ENCODE results near the gene P4HA1.
"Not testable (repeated sequence)": the region's sequence is repeated elsewhere in the genome, so short reads cannot be mapped to it uniquely, and the experiment has no call there.

P4HA1 gene

DNA sequence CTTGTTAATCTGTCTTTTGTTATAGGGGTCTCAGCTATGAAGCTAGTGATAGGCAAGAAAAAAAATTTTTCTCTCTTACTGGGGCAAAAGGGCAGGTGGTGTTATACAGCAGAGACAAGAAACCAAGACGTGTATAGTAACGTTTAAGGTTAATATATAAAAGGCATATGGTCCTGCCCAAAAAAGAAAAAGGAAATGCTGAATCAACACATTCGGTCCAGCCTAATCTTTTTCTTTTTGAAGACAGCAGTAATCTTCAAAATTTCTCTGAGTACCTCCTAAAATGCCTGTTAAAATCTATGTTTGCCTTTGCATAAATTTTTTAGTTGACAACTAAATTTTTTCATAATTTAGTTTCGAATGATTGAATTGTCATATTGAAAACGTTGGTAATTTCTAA is 54.5 kb downstream of the P4HA1 start:
- no peak for DNase-seq

DNA sequence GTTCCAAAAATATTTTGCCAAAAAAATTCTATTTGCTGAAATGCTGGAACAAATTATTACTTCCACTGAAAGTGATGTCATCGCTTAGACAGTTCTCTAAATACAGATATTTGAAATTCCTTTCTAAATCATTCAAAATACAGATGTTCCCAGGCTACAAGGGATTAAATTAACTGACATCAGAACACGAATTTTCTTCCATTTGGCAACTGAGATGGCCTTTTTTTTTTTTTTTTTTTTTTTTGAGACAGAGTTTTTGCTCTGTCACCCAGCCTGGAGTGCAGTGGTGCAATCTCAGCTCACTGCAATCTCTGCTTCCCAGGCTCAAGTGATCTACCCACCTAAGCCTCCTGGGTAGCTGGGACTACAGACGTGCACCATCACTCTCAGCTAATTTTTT is 57.0 kb downstream of the P4HA1 start:
- DNase-seq = no peak

DNA sequence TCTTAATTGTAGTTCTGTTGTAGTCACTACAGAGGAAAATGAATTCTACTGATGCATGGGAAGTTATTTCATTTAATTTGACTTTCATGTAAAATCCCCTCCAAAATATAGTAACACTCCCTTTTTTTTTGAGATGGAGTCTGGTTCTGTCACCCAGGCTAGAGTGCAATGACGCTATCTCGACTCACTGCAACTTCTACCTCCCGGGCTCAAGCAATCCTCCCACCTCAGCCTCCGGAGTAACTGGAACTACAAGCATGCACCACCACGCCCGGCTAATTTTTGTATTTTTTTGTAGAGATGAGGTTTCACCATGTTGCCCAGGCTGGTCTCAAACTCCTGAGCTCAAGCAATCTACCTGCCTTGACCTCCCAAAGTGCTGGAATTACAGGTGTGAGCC is 60.4 kb downstream of the P4HA1 start:
- DNase-seq = not testable (repeated sequence)

DNA sequence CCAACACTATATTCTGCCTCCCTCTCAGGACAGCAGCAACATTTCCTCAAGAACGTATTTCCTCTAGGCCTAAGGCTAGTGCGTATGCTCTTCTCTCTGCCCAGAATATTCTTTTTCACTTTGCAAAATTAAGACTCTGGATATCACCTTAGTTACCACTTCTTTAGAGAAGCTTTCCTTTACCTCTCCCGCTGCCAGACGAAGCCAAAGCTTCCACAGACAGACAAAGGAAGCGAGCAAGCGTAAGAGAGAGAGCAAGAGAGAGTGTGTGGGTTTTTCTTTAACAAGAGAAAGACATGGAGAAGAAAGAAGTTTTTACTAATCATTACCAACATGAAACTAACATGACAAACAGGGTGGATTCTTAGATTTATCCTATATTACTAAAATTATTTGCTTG is 64.1 kb downstream of the P4HA1 start:
- no peak for DNase-seq

DNA sequence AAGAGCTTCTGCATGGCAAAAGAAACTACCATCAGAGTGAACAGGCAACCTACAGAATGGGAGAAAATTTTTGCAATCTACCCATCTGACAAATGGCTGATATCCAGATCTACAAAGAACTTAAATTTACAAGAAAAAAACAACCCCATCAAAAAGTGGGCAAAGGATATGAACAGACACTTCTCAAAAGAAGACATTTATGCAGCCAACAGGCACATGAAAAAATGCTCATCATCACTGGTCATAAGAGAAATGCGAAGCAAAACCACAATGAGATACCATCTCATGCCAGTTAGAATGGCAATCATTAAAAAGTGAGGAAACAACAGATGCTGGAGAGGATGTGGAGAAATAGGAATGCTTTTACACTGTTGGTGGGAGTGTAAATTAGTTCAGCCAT is 70.0 kb downstream of the P4HA1 start:
- not testable (repeated sequence) for DNase-seq

DNA sequence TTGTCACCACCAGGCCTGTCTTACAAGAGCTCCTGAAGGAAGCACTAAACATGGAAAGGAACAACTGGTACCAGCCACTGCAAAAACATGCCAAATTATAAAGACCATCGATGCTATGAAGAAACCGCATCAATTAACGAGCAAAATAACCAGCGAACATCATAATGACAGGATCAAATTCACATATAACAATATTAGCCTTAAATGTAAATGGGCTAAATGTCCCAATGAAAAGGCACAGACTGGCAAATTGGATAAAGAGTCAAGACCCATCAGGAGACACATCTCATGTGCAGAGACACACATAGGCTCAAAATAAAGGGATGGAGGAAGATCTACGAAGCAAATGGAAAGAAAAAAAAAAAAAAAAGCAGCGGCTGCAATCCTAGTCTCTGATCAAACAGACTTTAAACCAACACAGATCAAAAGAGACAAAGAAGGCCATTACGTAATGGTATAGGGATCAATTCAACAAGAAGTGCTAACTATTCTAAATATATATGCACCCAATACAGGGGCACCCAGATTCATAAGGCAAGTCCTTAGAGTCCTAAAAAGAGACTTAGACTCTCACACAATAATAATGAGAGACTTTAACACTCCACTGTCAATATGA is 73.1 kb downstream of the P4HA1 start:
- not testable (repeated sequence) for DNase-seq

DNA sequence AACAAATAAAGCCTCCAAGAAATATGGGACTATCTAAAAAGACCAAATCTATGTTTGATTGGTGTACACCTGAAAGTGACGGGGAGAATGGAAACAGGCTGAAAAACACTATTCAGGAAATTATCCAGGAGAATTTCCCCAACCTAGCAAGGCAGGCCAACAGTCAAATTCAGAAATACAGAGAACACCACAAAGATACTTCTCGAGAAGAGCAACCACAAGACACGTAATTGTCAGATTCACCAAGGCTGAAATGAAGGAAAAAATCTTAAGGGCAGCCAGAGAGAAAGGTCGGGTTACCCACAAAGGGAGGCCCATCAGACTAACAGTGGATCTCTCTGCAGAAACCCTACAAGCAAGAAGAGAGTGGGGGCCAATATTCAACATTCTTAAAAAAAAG is 73.7 kb downstream of the P4HA1 start:
- DNase-seq = not testable (repeated sequence)

DNA sequence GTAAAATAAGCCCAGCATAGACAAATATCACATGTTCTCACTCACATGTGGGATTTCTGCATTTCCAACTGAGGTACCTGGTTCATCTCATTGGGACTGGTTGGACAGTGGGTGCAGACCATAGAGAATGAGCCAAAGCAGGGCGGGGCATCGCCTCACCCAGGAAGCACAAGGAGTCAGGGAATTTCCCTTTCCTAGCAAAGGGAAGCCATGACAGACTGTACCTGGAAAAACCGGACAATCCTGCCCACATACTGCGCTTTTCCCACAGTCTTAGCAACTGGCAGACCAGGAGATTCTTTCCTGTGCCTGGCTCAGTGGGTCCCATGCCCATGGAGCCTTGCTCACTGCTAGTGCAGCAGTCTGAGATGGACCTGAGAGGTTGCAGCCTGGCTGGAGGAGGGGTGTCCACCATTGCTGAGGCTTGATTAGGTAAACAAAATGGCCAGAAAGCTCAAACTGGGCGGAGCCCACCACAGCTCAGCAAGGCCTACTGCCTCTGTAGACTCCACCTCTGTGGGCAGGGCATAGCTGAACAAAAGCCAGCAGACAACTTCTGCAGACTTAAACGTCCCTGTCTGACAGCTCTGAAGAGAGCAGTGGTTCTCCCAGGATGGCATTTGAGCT is 75.0 kb downstream of the P4HA1 start:
- not testable (repeated sequence) for DNase-seq

DNA sequence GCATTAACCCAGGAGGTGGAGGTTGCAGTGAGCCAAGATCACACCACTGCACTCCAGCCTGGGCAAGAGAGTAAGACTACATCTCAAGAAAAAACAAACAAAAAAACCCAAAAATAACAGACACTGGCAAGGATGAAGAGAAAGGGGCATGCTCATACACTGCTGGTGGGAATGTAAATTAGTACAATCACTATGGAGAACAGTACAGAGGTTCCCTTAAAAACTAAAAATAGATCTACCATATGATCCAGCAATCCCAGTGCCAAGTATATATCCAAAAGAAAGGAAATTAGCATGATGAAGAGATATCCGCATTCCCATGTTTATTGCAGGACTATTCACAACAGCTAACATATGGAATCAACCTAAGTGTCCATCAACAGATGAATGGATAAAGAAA is 75.6 kb downstream of the P4HA1 start:
- DNase-seq = no peak

DNA sequence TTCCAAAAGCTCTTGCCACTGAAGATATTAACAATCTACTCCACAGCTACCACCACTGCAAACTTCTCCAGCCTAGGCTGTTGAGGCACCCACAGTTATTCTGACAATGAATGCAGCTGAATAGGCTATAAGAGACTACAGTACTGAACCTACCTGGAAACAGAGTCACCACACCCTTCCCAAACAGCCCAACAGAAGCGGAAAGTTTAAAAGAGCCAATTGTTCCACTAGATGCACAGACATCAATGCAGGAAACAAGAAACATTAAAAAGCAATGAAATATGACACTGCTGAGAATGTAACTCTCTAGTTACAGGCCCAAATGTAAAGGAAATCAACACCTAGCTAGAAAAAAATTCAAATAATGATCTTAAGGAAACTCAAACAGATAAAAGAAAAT is 77.6 kb downstream of the P4HA1 start:
- DNase-seq = no peak

DNA sequence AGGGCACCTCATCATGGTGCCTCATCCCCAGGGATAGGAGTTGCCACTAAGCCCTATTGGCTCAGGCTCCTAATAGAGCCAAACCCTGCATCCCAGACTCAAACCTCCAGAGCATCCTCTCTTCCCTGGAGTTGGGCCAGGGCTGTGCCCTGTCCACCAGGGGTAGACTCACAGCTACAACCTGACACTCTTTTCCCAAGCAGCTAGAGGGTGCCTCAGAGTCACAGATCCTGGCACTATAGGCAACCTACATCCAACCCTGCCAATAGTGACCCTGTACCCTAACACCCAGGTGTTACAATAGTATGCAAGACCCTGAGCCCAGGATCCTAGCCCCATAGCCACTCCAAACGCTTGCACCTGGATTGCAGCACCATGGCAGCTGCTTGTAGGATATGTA is 78.0 kb downstream of the P4HA1 start:
- DNase-seq = no peak

DNA sequence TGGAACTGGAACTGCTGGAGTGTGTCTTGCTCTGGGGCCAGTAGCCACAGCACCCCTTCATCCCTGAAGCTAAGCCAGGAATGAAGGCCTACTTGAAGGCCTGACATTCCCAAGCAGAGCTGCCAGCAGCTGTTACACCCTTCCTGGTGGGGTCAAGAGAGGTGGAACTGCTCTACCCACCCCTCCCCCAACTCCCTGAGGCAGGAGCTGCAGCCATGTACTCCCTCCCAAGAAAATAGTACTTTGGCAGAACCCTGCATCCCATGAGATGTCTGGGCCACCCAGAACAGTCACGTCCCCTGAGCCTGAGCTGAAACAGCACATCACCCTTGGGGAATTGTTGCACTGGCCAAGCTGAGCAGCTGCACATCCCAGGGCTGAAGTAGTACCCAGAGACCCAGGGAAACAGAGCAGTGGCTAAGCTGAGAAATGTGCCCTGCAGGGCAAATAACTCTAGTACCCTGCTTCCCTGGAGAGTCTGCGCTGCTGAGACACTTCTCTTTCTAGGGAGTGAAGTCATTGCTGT is 78.6 kb downstream of the P4HA1 start:
- DNase-seq = no peak

DNA sequence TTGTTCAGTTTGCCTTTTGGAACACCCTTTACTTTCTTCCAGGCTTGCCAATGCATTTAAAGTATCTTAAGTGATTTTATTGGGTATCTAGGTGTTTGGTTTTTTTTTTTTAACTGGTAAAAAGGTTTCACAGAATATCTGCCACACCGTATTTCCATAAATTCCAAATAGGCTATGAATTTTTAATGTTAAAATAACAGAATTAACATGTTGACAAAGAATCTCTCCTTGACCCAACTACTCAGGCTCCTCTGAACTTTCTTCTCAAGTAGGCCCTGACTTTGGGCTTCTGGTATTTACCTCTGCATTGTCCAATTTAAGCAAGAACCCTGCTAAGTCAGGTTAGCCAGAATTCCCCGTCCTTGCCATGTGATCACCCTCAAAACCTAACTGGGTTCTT is 80.9 kb downstream of the P4HA1 start:
- no peak for DNase-seq

DNA sequence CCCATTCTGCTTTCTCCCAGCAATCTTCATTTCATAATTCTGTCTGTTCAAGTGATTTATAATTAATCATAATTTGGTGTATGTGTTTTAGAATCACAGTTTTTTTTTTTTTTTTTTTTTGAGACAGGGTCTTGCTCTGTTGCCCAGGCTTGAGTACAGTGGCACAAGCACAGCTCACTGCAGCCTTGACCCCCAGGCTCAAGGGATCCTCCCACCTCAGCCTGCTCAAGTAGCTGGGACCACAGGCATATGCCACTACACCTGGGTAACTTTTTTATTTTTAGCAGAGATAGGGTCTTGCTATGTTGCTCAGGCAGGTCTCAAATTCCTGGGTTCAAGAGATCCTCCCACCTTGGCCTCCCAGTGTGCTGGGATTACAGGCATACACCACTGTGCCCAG is 92.8 kb downstream of the P4HA1 start:
- DNase-seq = no peak

DNA sequence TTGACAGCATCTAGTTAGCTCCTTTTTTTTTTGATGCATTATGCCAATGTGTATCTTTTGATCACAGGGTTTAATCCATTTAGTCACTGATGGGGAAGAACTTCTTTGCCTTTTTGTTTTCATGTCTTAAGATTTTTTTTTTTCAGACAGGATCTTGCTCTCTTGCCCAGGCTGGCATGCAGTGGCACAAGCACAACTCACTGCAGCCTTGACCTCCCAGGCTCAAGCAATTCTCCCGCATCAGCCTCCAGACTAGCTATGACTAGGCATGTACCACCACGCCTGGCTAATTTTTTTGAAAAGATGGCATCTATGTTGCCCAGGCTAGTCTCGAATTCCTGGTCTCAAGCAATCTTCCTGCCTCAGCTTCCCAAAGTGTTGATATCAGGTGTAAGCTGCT is 95.7 kb downstream of the P4HA1 start:
- no peak for DNase-seq

DNA sequence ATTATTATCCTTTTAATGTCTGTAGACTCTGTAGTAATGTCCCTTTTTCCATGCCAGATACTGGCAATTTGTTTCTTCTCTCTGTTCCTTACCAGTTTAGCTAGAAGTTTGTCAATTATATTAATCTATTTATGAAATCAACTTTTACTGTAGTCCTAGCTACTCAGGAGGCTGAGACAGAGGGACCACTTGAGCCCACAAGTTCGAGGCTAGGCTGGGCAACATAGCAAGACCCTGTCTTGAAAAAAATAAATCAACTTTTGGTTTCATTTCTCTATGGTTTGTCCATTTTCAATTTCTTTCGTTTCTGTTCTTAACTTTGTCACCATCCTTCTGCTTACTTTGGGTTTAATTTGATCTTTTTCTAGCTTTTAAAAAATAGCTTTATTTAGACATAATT is 99.6 kb downstream of the P4HA1 start:
- no peak for DNase-seq

DNA sequence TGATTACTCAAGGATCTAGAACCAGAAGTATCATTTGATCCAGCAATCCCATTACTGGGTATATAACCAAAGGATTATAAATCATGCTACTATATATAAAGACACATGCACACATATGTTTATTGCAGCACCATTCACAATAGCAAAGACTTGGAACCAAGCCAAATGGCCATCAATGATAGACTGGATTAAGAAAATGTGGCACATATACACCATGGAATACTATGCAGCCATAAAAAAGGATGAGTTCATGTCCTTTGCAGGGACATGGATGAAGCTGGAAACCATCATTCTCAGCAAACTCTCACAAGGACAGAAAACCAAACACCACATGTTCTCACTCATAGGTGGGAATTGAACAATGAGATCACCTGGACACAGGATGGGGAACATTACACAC is 101.2 kb downstream of the P4HA1 start:
- not testable (repeated sequence) for DNase-seq

DNA sequence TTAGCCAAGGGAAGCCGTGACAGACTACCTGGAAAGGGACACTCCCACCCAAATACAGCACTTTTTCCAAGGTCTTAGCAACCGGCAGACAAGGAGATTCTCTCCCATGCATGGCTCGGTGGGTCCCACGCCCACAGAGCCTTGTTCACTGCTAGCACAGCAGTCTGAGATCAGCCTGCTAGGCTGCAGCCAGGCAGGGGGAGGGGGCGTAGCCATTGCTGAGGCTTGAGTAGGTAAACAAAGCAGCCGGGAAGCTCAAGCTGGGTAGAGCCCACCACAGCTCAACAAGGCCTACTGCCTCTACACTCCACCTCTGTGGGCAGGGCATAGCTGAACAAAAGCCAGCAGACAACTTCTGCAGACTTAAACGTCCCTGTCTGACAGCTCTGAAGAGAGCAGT is 106.9 kb downstream of the P4HA1 start:
- not testable (repeated sequence) for DNase-seq

DNA sequence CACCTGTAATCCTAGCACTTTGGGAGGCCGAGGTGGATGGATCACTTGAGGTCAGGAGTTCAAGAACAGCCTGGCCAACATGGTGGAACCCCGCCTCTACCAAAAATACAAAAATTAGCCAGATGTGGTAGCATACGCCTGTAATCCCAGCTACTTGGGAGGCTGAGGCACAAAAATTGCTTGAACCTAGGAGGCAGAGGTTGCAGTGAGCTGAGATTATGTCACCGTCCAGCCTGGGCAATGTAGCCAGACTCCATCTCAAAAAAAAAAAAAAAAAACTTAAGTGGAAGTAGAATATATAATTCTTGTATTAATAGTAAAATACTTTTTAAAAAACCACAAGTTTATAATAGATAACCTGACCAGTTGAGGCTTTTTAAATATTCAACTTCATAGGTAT is 112.0 kb downstream of the P4HA1 start:
- not testable (repeated sequence) for DNase-seq

DNA sequence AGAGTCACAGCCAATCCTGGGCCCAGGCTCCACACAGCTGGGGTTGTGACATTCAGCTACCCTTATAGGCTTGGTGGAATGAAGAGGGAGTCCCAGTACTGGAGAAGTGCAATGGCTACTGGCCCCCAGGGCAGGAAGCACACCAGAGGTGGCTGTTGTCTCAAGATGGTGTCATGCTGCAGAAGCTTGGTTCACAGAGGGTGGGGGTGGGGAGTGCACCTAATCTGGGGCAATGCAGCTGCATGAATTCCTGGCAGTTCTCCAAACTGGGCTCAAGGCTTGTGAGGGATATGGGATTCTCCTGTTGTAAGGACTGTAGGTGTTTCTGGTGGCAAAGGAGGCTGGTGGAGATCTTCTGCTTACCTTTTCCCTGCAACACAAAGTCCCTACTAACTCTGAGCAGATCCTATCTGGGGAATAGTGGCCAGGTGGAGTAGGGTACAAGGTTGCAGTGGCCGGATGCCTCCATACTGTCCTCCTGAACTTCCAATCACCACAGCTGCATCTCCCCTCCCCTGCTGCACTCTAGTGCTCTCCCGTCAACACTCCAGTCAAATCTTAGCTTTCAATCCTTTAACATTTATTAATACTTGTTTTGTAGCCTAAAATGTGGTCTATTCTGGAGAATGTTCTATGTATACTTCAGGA is 114.7 kb downstream of the P4HA1 start:
- no peak for DNase-seq

DNA sequence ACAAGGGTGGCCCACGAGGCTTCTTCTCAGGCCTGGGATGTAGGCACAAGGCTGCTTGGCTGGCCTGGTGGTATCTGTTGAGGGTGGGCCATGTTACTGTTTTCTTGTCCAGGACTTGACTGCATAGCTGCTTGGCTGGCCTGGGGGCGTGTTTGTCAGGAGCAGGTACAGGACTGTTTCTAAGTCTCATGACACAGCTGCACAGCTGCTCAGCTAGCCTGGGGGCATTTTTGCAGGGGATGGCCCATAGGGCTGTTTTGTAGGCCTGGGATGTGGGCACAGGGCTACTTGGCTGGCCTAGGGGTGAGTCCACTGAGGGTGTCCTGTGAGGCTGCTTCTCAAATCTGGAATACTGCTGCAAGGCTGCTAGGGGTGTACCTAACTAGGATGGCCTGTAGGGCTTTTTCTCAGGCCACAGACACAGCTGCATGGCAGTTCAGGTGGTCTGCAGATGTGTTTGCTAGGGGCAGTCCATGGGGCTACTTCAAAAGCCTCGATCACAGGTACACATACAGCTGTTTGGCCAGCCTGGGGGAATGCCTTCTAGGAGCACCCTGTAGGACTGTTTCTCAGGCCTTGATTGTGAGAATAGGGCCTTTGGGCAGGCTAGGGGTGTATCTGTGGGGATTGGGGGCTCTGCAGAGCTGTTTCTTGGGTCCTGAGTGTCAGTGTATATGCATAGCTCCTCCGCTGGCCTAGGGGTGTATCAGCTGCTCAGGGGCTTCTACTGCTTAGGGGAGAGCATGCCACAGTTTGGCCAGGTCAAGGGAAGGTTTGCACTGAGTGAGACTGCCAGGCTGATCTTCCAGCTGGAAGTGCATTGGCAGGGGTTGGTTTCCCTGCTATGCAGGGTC is 115.4 kb downstream of the P4HA1 start:
- DNase-seq = no peak

DNA sequence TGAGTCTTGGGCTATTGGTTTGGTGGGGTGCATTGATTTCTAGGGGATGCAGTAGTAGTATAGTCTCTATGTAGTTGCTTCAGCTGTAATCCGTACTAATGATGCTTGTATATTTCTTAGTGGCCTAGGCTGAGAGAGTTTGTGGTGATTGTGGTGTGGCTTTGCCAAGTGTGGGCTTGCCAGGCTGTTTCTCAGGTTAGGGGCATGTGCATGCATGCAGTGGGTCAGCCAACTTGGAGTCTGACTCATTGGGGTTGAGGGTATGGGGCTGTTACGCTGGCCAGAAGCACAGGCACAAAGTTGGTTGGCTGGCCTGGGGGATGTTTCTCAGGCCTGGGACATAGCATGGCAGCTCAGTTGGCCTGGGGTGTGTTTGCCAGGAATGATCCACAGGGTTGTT is 116.3 kb downstream of the P4HA1 start:
- no peak for DNase-seq

DNA sequence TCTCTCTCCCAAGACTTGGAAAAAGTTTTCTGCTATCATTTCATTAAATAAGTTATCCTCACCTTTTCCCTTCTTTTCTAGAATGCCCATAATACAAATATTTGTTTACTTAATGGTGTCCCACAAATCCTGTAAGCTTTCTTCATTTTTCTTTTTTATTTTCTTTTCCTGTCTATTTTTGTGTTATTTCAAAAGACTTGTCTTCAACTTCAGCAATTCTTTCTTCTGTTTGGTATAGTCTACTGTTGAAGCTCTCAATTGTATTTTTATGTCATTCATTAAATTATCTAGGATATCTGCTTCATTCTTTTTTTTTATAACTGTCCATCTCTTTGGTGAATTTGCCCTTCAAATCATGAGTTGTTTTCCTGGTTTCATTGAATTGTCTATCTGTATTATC is 117.0 kb downstream of the P4HA1 start:
- DNase-seq = no peak
